RPMI8226 (cell line): ENCODE data around the gene HOXA9.

Experiments
- DNase-seq: peaks from one replicate; pipeline ENCODE4 v3.0.0-alpha.2; 2015

The HOXA9 gene

DNA sequence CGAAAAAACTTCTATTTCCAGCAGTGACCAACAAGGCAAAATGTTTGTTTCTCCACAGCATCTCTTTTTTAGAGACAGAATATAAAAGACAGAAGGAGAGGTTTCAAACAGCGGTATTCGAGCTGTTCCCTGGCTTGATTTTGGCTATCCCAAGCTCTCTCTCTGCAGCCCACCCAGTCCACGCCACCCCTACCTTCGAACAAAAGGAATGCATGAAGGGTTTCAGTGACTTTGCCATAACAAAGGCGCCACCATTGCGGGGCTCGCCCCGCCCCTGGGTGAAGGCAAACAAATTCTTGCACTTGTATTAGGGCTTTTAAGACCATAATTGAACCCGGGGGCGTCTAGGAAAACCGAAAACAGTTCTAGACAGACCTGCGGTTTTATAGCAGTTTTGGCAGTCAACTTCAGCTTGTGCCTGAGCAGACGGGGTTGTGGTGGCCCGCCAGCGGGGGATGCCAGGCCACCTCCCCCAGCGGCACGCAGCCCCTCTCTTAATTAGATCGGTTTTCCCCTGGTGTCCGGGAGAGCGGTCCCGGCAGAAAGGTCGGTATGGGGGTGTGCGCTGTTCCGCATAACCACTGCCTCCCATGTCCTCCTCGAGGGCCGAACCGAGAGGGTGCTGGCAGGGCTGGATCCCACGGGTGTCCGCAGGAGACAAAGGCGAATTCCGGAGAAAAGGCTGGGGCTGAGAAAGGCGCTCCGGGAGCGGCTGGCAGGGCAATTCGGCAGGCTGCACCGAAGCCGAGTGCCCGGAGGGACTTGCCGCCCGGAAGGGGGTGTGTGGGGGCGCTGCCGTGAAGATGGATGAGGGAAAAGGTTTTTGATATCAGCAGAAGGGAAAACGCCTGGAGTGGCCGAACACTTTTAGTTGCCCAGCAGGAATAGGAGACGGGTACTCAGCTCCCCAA lies 22.4 kb upstream of the HOXA9 start:
- DNase-seq = no peak

DNA sequence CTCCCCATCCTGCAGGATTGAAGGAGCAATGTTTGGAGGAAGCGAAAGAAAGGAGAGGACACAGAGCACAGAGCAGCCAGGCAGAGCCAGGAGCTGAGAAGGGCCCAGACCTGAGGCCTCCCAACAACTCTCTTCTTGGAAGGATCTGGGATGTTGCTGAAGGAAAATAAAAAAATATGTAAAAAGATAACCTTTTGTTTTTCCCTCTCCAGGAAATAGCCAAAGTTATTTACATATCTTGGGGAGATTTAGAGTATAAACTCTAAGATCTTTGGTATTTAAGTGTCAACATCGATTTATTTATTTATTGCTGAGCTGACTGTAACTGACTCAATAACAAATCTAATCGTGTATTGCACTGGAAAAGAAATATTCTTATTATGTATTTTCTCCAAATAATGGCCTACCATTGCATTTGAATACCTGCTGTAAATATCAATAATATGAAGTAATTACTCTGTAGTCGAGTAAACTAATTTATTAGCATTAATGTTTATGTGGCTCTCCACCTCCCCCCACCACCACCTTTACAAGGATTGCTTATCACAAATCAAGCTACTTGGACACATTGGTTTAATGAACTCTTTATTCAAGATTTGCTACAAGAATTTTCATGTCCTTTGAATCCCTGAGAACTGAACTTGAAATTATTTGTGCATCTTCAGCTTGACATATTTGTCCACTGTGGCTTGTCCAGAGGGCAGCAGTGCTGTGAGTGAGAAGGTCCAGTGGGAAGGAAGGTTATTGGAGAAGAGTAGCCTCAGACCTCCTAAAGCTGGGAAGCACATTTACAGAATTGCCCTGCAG lies 21.5 kb upstream of the HOXA9 start:
- DNase-seq = no peak

GRCh38 chr7:27185854-27186667 lies 20.7 kb upstream of the HOXA9 start:
- DNase-seq = no peak

GRCh38 chr7:27185013-27185853 lies 19.9 kb upstream of the HOXA9 start, which contains the start of gene HOXA11:
Gene HOXA11 (minus strand): TSS chr7:27185232. CDS start chr7:27185144, 88 bp downstream.
- DNase-seq = no peak

DNA sequence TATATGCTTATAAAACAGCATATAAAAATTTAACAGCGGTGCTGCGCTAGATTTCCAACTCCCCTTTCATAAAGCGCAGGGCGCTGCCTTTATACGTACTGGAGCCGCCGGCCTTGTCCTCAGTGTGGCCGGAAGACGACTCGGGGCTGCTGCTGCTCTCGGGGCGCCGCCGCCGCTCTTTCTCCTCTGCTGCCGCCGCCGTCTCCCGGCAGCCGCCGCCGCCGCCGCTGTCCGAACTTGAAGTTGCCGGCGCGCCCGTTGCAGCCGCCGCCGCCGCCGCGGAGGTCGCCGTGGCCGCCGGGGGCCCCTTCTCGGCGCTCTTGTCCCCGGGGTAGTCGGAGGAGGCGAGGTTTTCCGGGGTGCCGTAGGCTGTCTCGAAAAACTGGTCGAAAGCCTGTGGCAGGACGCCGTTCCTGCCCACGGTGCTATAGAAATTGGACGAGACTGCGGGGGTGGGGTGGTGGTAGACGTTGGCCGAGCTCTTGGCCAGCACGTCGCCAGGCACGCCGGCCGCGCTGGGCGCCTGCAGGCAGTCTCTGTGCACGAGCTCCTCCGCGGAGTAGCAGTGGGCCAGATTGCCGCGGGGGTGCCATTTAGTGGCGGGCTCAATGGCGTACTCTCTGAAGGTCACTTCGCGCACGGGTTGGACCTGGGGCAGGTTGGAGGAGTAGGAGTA lies 19.1 kb upstream of the HOXA9 start:
- DNase-seq = peak; percentile 35

DNA sequence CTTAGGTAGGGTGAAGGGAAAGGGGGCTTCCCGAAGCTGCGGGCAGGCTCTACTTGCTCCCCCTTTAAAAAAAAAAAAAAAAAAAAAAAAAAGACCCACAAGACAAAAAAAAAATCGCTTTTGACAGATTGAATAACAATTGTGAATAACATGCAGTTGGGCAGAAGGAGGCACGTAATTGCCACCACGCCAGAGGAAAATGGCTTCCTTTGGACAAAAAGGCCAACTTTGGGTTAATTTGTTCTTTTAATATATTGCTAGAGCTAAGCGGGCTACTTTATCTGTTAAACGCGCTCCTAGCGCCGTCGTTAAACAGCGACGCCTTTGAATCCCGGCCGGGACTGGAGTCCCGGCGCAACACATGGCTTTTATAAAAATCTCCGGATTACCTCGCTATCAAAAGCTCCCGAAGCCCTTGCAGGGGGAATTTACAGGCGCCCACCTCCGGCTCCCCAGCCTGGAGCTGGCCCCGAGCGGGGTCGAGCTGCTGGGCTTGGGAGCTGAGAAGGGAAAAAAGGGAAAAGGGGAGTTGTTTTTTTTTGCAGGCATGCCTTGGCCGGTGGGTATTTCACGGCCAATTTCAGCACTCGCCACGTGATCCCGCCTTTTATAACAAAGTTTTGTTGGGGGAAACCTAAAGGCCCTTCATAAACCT lies 18.5 kb upstream of the HOXA9 start:
- DNase-seq = no peak

DNA sequence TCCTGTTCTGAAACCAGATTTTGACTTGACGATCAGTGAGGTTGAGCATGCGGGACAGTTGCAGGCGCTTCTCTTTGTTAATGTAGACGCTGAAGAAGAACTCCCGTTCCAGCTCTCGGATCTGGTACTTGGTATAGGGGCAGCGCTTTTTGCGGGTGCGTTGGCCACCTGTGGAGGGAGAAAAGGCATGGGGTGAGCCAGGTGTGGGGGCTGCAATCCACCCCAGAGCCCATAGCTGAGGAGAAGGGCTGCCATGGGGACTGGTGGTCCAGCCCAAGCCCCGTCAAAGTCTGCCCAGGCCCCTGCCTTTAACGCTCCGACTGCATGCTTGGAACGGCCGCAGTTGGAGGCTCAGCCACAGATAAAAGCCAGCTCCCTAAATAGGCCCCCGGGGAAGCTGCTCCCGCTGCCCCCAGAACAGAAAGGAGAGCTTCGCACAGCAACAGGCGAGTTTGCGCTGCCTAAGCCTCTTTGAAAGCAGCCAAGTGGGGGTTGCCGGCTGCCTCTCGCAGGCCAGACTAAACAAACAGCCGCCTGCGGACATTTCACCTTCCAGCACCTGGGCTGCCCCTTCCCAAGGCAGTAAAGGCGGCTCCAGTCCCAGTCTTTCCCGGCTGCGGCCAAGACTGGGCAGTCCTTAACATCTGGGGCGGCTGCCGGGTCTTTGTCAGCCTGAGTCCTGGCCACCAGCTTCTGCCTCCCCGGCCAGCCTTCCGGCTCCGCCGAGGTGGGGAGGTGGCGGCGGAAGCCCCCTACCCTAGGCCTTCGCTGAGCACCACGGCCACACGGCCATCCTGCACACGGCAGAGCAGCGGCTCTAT lies 17.7 kb upstream of the HOXA9 start:
- no peak for DNase-seq

DNA sequence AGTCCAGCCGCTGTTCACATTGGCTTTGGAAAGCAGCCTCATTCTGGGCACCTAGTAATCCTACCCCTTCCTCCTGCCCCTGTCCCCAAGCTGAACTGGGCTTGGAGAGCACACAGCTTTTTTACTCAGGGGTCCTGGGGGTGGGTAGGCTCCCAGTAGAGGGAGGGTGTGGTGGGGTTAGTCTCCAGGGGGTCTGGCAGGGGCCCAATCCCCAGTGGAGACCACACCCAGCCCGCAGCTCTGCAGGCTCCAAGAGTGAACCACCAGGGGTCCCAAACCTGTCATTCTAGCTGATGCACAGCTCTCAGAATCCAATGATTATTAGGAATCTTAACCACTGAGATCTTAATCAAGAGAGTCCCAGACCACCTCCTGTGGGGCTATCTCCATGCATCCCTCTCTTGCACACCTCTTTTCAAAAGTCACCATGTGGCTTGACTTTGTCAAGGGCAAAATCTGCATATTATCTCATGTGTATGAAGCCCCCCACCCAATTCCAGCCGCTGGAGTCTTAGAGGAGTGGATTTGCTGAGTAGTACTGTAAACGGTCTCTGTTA lies 17.0 kb upstream of the HOXA9 start:
- DNase-seq = no peak

DNA sequence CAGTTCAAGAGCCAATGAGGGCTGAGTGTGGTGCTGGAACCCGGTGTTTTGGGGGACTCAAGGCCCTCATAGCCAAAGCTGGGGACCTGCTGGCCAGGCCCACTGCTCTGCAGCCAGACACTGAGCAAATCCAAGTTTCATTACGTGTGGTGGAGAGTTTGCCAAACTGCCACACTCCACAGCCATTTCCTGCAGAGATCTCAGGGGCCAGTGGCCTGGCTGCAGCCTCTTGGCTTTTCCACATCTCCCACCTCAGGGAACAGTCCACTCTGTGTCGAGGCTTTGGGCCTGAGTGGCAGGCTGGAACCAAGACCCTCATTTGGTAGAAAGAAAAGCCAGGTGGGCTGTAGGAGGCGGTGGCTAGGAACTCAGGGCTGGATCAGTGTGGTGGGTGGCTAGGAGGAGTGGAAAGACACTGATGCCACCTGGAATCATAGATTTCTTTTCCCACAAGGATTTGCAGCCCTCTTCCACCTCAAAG lies 16.5 kb upstream of the HOXA9 start:
- DNase-seq = no peak

GRCh38 chr7:27180431-27181420 lies 15.4 kb upstream of the HOXA9 start:
- no peak for DNase-seq

- DNase-seq = peak; percentile 58
These were observed 14.4 kb upstream of the HOXA9 start for GRCh38 chr7:27179503-27180430.

DNA sequence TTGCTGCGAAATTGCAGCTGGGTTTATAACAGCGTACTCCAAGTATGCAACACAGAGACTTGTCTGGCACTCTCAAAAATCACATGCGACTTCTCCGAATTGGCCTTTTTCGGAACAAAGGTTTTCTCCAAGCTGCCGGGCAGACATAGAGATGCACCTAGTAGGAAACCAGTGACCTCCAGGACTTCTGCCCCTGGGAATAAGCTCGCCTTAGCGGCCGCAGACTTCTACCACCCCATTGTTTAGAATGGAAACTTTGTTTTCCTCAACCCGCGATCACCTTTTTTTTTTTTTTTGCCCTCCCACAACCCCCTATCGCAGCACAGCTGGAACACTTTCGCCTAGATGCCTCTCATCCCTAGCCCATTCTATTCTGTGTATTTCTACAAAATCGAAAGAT lies 13.7 kb upstream of the HOXA9 start:
- DNase-seq = no peak

DNA sequence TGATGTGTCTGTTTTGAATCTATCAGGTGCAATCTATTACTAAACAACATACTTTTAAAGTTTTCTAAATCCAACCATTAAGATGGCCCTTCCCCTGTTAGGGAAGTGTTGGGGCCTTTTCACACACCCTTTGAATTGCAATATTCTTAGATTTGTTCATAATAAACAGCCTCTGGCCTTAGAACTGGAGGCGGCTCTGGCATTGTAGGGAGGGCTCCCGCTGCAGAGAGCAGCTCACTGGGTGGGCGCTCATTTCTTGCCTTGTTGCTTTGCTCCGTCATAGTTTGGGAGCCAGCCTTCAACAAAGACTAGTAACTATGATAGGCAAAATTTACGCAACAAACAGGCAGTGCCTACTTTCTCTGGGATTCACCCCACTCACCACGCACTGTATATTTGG lies 13.0 kb upstream of the HOXA9 start:
- DNase-seq = no peak

DNA sequence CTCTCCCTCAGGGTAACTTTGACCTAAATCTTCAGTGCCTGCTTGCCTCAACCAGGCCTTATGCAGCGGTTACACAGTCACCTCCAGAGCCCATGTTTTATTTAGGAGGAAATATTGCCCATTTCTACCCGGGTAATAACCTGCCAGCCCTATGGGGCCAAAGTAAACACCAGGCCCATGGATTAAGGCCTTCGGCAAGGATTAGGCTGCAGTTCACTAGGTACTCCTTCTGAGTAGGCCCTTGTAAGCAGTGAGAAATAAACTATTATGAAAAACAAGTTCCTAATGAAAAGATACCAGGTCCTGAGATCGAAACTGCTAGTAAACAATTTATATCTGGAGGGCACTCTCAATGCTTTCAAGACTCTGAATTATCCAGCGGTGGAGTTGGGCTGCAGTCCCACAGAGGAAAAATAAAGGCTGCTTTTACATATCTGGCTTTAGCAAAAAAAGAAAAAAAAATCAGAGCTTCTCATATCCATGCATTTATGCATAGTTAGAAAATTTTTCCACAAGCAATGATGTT lies 12.5 kb upstream of the HOXA9 start:
- no peak for DNase-seq

- DNase-seq = no peak
These were observed 11.8 kb upstream of the HOXA9 start for GRCh38 chr7:27176962-27177794.

GRCh38 chr7:27176524-27176845 lies 11.1 kb upstream of the HOXA9 start:
- no peak for DNase-seq
